Activated T-cell treated with anti-CD3 and anti-CD28 coated beads for 24 hours (primary cell): ENCODE measurements around the gene LTBP4.
A peak's percentile ranks its signal among the peaks of the same experiment; 100 is the strongest.
"Not testable (repeated sequence)": the region's sequence is repeated elsewhere in the genome, so short reads cannot be mapped to it uniquely, and the experiment has no call there.

ENCODE experiments used
- DNase-seq: peaks from one replicate; pipeline ENCODE4 v3.0.0-alpha.2; 2020; ENCODE audit warnings: low read depth

Gene LTBP4

DNA sequence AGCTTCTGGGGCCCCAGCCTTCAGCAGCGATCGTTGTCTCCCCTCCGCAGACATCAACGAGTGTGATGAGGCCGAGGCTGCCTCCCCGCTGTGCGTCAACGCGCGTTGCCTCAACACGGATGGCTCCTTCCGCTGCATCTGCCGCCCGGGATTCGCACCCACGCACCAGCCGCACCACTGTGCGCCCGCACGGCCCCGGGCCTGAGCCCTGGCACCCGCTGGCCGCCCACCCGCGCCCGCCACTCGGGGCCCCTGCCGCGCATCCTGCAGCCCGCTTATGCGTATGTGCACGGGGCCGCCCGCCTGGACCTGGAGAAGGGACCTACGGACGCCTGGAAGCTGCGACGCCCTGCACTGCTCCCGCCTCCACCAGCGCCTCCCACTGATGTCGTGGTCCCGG, 28.2 kb downstream of the LTBP4 start:
- DNase-seq, result no peak

DNA sequence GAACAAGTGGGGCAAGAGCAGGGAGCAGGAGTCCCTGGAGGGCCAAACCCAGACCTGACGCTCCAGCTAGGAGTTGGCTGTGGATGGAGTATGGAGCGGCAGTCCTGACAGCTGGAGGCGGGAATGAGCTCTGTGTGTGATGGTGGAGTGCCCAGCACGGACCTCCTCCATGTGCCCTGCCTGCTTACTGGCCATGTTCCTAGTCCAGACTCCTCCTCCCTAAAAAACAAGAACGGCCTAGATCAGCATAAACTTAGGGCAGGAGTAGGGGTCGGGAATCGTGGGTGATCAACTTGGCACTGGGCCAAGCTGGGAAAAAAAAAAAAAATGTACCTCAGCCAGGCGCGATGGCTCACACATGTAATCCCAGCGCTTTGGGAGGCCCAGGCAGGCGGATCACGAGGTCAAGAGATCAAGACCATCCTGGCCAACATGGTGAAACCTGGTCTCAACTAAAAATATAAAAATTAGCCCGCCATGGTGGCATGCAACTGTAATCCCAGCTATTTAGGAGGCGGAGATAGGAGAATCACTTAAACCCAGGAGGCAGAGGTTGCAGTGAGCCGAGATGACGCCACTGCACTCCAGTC, 29.5 kb downstream of the LTBP4 start:
- DNase-seq, result no peak

DNA sequence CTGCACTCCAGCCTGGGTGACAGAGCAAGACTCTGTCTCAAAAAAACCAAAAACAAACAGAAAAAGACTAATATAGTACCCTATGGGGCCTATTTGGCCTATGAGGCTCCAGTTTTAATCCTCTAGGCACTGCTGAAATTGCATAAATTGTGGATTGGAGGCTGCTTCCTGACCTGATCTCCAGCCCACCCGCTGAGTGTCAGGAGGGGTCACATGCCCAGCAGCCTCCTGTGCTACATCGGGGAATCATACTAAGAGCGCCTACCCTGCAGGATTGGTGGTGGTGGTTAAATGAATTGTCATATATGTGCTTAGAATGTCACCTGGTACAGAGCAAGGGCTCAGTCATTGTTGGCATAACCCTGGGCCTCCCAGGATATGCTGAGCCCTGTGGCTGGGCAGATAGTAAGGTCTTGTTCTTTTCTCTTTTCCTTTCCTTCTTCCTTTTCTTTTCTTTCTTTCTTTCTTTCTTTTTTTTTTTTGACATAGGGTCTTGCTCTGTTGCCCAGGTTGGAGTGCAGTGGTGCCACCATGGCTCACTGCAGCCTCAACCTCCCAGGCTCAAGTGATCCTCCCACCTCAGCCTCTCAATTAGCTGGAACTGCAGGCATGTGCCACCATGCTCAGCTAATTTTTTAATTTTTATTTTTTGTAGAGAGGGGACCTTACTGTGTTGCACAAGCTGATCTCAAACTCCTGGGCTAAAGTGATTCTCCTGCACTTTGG, 31.3 kb downstream of the LTBP4 start:
- DNase-seq, result no peak

DNA sequence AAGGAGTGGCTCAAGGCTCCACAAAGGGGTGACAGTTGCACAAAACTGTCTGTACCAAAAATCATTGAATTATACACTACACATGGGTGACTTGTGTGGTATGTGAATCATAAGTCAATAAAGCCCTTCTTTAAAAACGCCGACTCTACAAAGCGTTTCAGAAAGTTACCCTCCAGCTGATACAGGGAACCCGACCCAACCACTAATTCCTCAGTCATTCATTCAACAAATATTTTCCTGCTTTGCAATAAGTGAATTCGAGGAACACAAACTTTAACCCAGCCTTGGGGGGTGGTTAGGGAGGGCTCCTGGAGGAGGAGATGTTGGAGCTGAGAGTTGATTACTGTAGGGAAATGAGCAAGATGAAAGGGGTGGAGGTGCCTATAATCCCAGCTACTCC, 32.0 kb downstream of the LTBP4 start:
- no peak for DNase-seq

DNA sequence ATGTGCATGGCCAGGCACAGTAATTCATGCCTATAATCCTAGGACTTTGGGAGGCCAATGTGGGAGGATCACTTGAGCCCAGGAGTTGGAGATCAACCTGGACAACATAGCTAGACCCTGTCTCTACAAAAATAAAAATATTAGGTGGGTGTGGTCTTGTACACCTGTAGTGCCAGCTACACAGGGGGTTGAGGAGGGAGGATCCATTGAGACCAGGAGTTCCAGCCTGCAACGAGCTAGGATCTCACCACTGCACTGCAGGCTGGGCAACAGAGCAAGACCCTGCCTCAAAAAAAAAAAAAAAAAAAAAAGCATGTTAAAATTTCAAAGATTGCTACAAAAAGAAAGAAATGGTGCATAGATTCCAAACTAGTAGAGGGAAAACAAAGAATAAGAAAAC, 37.2 kb downstream of the LTBP4 start:
- no peak for DNase-seq

DNA sequence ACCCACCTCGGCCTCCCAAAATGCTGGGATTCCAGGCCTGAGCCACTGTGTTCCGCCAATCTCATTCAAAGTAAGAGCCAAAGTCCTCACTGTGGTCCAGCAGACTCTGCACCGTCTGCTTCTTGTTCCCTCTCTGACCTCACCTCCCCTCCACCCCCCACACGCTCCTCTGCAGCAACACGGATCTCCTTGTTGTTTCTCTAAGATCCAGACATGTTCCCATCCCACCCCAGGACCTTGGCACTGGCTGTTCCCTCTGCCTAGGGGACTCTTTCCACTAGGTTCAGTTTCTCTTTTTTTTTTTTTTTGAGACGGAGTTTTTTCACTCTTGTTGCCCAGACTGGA, 38.4 kb downstream of the LTBP4 start:
- DNase-seq, result no peak

DNA sequence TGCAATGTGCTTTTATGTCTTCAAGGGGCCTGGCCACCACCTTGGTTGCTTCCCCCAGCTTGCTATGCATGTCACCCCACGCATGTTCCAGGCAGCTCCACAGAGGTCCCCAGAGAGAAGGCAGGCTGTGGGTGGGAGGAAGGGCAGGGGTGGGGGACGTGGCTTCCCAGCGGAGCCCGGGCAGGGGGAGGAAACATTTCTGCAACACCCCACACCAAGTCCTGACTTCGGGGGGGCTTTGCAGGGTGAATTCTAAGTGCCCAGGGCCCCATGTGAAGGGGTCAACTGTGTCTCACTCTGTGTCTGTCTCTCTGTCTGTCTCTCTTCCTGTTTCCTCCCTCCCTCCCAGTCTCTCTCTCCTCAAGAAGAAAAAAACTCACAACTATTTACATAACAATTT, 39.6 kb downstream of the LTBP4 start:
- DNase-seq, result no peak

DNA sequence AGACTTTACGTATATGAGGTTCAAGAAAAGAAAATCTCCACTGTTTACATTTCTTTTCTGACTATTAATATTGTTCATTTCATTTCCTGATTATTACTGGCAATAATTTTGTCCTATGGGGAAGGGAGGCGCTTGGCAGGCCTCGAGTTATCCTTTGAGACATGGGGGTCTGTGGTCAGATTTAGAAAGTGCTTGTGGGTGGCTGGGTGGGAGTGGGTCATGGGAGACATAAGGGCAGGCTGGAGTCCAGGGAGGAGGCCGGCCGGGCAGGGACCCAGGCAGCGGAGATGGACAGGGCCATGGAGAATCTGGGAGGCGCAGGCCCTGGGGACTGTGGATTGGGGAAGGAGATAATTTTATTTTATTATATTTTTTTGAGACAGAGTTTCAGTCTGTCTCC, 40.1 kb downstream of the LTBP4 start:
- no peak for DNase-seq

DNA sequence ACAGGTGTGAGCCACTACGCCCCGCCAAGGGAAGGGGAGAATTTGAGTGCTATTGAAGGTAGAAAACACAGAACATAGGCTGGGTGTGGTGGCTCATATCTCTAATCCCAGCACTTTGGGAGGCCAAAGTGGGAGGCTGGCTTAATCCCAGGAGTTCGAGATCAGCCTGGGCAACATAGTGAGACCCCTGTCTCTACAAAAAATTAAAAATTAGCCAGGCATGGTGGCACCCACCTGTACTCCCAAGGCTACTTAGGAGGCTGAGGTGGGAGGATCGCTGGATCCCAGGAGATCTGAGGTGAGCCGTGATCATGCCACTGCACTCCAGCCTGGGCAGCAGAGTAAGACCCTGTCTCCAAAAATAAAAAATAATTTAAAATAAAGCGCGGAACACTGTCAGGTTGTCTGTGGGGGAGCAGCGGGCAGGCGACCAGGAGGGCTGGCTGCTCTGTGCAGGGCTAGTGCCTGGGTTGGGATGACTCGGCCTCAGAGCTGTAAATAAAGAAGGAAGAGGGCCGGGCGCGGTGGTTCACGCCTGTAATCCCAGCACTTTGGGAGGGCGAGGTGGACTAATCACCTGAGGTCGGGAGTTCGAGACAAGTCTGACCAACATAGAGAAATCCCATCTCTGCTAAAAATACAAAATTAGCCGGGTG, 41.0 kb downstream of the LTBP4 start:
- no peak for DNase-seq

DNA sequence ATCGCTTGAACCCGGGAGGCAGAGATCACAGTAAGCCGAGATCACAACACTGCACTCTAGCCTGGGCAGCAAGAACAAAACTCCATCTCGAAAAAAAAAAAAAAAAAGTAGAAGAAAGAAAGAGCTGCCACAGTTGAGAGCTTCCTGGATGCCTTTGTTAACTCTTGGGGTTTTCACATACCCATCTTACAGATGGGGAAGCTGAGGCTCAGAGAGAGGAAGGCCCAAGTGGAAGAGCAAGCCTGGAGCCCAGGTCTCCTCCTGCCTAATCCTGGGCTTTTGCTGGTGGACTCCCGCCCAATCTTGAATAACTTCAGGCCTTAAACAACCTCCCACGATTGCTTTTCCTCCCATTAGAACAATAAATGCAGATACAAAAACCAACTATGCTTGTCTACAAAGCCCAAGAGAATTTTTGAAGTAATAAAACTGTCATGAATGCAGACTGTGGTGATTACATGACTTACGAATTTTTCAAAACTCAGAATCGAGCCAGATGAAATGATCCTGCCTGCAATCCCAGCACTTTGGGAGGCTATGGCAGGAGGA, 41.7 kb downstream of the LTBP4 start:
- no peak for DNase-seq

DNA sequence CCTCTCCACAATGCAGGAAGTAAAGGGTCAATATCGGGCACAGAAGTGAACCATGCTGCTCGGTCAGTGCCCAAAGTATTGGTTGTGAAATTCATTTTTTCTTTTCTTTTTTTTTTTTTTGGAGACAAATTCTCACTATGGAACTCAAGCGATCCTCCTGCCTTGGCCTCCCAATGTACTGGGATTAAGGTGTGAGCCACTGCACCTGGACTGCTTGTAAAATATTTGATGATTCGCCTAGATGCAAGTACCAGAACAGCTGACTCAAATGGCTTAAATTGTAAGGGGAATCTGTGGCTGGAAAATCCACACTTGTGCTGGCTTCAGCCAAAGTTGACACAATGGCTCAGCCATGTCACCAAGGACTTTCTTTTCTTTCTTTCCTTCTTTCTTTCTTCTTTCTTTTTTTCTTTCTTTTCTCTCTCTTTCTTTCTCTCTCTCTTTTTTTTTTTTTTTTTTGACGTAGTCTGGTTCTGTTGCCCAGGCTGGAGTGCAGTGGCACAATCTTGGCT, 45.6 kb downstream of the LTBP4 start:
- no peak for DNase-seq

DNA sequence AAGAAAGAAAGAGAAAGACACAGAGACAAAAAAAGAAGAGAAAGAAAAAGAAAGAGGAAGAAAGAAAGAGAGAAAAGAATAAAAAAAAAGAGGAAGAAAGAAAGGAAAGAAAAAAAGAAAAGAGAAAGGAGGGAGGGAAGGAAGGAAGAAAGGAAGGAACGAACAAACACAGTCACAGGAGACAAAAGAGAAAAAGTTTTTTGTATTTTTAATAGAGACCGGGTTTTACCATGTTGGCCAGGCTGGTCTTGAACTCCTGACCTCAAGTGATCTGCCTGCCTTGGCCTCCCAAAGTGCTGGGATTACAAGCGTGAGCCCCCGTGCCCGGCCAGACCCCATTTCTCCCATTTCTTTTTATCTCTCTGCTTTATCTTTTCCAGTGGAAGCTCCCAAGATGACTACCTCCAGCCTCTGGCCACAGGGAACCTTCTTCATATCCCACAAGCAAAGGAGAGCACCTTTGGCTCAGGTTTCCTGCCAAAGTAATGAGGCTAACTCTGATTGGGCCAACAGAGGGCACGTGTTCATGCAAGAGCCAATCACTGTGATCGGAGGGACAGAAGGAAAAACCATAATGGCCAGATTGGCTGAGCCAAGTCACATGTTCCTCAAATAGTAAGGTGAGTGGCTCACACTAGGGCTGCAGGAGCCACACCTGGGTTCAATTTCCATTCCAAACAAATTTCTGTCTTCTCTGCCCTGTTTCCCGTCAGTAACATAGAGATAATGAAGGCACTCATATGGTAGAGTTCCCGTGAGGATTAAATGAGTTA, 48.9 kb downstream of the LTBP4 start:
- not testable (repeated sequence) for DNase-seq

DNA sequence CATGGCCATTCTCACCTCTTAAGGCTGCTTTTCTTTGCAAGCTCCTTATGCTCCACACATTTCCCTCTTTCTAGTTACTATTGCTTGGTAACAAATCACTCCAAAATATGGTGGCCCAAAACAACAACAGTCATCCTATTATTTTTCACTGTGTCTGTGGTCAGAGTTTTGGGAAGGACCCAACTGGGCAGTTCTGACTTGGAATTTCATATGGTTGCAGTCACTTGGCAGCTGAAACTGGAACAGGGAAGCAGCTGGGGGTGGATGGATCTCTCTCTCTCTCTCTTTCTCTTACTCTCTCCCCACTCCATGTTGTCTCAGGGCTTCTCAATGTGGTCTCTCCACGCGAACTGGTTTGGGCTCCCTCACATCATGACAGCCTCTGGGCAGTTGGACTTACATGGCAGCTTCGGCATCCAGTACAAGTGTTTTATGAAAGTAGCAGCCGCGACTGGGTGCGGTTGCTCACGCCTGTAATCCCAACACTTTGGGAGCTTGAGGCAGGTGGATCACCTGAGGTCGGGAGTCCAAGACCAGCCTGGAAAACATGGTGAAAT, 49.7 kb downstream of the LTBP4 start:
- no peak for DNase-seq

DNA sequence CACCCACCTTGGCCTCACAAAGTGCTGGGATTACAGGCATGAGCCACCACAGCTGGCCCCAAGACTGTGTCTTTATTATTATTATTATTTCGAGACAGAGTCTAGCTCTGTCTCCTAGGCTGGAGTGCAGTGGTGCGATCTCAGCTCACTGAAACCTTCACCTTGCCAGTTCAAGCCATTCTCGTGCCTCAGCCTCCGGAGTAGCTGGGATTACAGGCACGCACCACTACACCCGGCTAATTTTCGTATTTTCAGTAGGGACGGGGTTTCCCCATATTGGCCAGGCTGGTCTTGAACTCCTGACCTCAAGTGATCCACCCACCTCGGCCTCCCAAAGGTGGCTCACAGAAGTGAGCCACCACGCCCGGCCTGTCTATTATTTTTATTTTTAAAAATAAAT, 51.1 kb downstream of the LTBP4 start:
- DNase-seq, result not testable (repeated sequence)

DNA sequence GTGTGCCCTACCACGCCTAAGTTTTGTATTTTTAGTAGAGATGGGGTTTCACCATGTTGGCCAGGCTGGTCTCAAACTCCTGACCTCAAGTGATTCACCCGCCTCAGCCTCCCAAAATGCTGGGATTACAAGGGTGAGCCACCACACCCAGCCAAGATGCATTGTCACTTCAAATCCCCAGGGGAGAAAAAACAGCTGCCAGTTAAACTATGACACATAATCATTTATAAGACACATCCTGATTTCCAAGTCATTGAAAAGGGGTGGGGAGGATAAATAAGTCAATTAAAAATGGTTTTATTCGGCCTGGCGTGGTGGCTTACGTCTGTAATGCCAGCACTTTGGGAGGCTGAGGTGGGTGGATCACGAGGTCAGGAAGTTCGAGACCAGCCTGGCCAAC, 54.5 kb downstream of the LTBP4 start:
- DNase-seq, result not testable (repeated sequence)

DNA sequence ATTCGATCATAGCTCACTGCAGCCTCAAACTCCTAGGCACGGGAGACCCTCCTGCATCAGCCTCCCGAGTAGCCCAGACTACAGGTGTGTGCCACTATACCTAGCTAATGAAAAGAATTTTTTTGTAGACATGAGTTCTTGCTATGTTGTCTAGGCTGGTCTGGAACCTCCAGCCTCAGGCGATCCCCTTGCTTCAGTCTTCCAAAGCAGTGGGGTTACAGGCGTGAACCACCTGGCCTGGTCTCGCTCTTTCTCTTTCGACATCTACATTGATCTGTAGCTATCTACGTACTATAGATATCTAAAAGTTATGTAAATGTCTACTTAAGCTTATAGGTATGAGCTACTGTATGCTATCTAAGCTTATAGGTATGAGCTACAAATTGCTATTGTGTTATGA, 56.9 kb downstream of the LTBP4 start:
- DNase-seq, result no peak

DNA sequence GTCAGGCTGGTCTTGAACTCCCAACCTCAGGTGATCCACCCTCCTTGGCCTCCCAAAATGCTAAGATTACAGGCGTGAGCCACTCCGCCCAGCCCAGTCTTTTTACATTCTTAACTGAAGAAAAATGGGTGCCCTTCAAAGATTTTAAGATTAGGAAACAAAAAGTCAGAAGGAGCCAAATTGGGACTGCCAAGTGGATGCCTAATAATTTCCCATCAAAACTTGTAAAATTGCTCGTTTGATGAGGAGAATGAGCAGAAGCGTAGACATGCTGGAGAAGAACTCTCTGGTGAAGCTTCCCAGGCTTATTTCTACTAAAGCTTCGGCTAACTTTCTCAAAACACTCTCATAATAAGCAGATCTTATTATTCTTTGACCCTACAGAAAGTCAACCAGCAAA, 57.9 kb downstream of the LTBP4 start:
- DNase-seq, result no peak

DNA sequence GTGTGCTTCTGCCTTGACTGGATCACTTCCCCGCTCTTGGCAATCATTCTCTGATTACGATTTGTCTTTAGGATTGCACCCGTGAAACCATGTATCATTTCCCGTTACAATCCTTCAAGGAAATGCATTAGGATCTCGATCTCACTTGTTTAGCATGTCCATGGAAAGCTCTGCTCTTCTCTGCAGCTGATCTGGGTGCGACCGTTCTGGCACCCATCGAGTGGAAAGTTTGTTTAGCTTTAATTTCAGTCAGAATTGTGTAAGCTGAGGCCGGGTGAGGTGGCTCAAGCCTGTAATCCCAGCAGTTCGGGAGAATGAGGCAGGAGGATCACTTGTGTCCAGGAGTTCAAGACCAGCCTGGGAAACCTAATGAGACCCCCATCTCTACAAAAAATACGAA, 58.4 kb downstream of the LTBP4 start:
- no peak for DNase-seq

DNA sequence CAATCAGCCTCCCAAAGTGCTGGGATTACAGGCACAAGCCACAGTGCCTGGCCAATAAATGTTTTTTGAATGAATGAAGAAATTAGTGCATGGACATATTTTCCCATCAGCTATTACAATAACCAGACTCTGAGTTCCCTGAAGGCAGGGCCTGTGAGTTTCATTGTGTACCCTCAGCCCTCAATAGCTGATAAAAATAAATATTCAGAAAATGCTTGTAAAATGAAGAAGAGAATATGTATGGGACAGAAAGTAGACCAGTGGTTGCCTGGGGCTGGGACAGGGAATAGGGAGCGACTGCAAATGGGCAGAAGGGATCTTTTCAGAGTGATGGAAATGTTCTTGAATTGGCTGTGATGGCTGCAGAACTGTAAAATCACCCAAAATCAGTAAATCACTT, 60.4 kb downstream of the LTBP4 start:
- no peak for DNase-seq

DNA sequence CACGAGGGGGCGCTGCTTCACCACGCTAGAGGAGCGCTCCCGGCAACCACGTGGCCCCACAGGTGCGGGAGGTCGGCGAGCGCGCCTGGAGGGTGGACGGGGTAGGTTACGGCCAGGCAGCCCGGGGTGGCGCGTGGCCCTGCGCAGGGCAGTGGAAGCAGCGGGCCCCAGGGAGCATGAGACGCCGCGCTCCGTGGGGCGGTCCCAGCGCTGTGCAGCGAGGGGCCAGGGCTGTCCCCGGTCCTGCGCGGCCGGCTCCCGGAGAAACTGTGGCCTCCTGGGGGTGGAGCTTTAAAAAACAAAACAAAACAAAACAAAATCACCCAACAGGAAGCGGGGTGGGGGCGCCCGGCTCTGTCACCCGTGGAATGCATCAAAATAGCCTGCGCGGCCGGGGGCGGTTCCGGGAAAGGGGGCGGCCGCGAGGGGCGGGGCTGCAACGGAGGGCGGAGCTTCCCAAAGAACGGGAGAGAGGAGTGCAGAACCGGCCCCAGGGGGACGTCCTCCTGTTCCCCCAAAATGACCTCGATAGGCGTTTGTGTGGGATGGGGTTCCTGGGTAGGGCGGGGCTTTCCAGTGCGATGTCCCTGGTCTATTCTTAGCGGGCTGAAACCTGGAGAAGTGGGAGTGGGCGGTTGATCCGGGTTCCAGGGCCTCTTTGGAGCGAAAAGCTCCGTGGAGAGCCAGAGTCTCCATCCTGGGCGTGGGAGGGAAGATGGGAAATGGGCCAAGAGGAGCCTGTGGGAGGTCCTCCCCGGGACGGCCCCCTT, 61.9 kb downstream of the LTBP4 start:
- DNase-seq, result peak; percentile 89
